Measurements from ENCODE around the gene PDE8A. TPM values are rescaled to one million over a fixed set of nuclear protein-coding genes. Genes with fewer than 3 reads are reported as not detected.

PDE8A gene
- total and polyA plus RNA-seq, 11 donors, result 9.4 to 21.5 (median 15.9) TPM

- peaks cover 18 to 92% (median 64%) of the 10 kb centered on the region in 12 donors for H3K4me1 ChIP-seq
- WGBS, 4 donors, result 85 to 91% (median 91%) methylated on average over 2 of the region's 2 CpGs
- H3K27ac ChIP-seq, result peak overlapping the region in 1 of 12 donors; percentile 47
- intact Hi-C loops (cut with DNase I), result loop anchor here in 2 of 10 donors (10.0 kb wide), 1 partner anchor 51 kb away; no protein-coding TSS in a partner anchor
- TF ChIP-seq CTCF (IDR thresholded peaks at IDR 0.05) (peak in 2 of 12 donors; percentile 17 to 25), POLR2A (IDR thresholded peaks at IDR 0.05) (no peak)
- H3K4me3 ChIP-seq, result no peak overlapping the region
- no peaks in the 10 kb centered on the region for H3K9me3 ChIP-seq
- ATAC-seq (no peak), DNase-seq (no peak)
- no peaks in the 10 kb centered on the region for H3K27me3 ChIP-seq
- H3K36me3 ChIP-seq, result no peaks in the 10 kb centered on the region
Measured at GRCh38 chr15:85005319-85005718, 23.7 kb downstream of the PDE8A start.

- intact Hi-C loops (cut with DNase I), result loop anchor here in 2 of 10 donors (10.0 kb wide), 1 partner anchor 51 kb away; no protein-coding TSS in a partner anchor
- DNase-seq, result no peak
- peaks cover 17 to 92% (median 64%) of the 10 kb centered on the region in 12 donors for H3K4me1 ChIP-seq
- no peak for TF ChIP-seq CTCF (IDR thresholded peaks at IDR 0.05)
- no peak for TF ChIP-seq POLR2A (IDR thresholded peaks at IDR 0.05)
- no peaks in the 10 kb centered on the region for H3K36me3 ChIP-seq
- WGBS, 4 donors, result 62 to 77% (median 71%) methylated on average over 5 of the region's 5 CpGs
- peak overlapping the region in 1 of 12 donors; percentile 47 for H3K27ac ChIP-seq
- no peaks in the 10 kb centered on the region for H3K9me3 ChIP-seq
- no peaks in the 10 kb centered on the region for H3K27me3 ChIP-seq
- no peak overlapping the region for H3K4me3 ChIP-seq
- peak in 1 of 4 donors; percentile 14 for ATAC-seq
Measured at GRCh38 chr15:85005746-85006145, 24.1 kb downstream of the PDE8A start.

DNA sequence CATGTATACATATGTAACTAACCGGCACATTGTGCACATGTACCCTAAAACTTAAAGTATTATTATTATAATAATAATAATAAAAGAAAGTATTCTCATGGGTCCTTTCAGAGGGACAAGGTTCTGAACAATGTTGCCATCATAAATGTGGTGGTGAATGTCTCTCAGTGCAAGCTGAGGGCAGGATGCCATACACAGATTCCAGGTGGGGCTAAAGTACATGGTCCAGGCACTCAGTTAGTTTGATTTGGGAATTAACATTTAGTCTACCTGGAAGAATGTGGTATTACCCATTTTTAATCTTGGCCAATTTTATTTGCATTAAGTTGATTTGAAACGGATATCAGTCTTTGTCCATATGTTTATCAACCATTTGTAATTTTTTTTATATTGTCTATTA is 24.5 kb downstream of the PDE8A start:
- intact Hi-C loops (cut with DNase I), result loop anchor here in 2 of 10 donors (10.0 kb wide), 1 partner anchor 51 kb away; no protein-coding TSS in a partner anchor
- no peak for ATAC-seq
- peaks cover 20 to 92% (median 63%) of the 10 kb centered on the region in 12 donors for H3K4me1 ChIP-seq

DNA sequence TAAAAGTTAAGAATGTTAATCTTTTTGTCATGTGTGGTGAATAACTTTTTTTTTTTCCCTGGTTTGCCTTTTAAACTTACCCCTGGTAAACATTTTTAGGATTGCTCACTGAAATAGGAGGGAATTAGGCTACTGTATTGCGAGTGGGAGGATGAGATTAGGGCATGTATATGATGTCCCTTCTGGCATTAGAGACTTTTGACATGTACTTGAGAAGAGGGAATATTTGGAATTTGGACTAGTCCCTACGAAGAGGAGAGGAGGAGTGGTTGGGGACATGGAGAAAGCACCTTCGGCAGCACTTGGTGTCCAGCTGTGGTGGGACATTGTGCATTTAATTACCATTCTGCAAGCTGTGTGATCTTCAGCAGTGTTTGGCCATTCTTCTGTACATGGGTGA is 25.0 kb downstream of the PDE8A start:
- Histone ChIP-seq H3K4me1 (peaks cover 21 to 90% (median 61%) of the 10 kb centered on the region in 12 donors), H3K27ac (peak overlapping the region in 1 of 12 donors; percentile 1), H3K27me3 (no peaks in the 10 kb centered on the region), H3K9me3 (no peaks in the 10 kb centered on the region), H3K4me3 (no peak overlapping the region), H3K36me3 (no peaks in the 10 kb centered on the region)
- DNase-seq (no peak), ATAC-seq (no peak)
- intact Hi-C loops (cut with DNase I), result loop anchor here in 3 of 10 donors (1.0 to 10.0 kb wide), 2 partner anchors 20 to 52 kb away; no protein-coding TSS in a partner anchor
- 76 to 85% (median 82%) methylated on average over 3 of the region's 3 CpGs for WGBS, 4 donors
- TF ChIP-seq CTCF (IDR thresholded peaks at IDR 0.05) (no peak), POLR2A (IDR thresholded peaks at IDR 0.05) (no peak)

More for the DNA sequence above, 24.5 kb downstream of the PDE8A start:
- no peaks in the 10 kb centered on the region for H3K27me3 ChIP-seq
- TF ChIP-seq CTCF (IDR thresholded peaks at IDR 0.05) (no peak), POLR2A (IDR thresholded peaks at IDR 0.05) (no peak)
- H3K27ac ChIP-seq, result no peak overlapping the region
- 76 to 91% (median 90%) methylated on average over 2 of the region's 2 CpGs for WGBS, 4 donors
- no peaks in the 10 kb centered on the region for H3K36me3 ChIP-seq
- no peaks in the 10 kb centered on the region for H3K9me3 ChIP-seq
- no peak for DNase-seq
- H3K4me3 ChIP-seq, result no peak overlapping the region
